K562 (cell line): ENCODE data around the gene THAP9. TPM values are rescaled to one million over a fixed set of nuclear protein-coding genes. Genes with fewer than 3 reads are reported as not detected.

ENCODE experiments used
- ASH1L ChIP-seq: fragments of 450-650 bp; IDR thresholded peaks from 2 replicates; pipeline ENCODE4 v1.6.1; 2018; ENCODE audit warnings: borderline replicate concordance, mild to moderate bottlenecking, low read depth; ENCODE audit not compliant: partially characterized antibody
- BRF1 ChIP-seq: IDR thresholded peaks from 3 replicates; pipeline ENCODE4 v1.6.1; 2011; ENCODE audit warnings: borderline replicate concordance, mild to moderate bottlenecking; ENCODE audit not compliant: insufficient read length; ENCODE audit errors: extremely low read depth
- CC2D1A ChIP-seq: fragments of 450-650 bp; IDR thresholded peaks from 2 replicates; pipeline ENCODE4 v1.6.1; 2017; ENCODE audit warnings: mild to moderate bottlenecking
- DIDO1 ChIP-seq: fragments of 450-650 bp; IDR thresholded peaks from 2 replicates; pipeline ENCODE4 v1.6.1; 2016; ENCODE audit warnings: low read depth, missing biosample characterization, missing genetic modification characterization
- EWSR1 ChIP-seq: fragments of 450-650 bp; IDR thresholded peaks from 2 replicates; pipeline ENCODE4 v1.6.1; 2018; ENCODE audit warnings: borderline replicate concordance, mild to moderate bottlenecking, low read depth, moderate library complexity; ENCODE audit not compliant: partially characterized antibody
- HDAC8 ChIP-seq: fragments of 450-650 bp; IDR thresholded peaks from 2 replicates; pipeline ENCODE4 v1.6.1; 2016; ENCODE audit warnings: mild to moderate bottlenecking, missing genetic modification characterization, moderate library complexity, missing compliant biosample characterization
- HMG20B ChIP-seq: fragments of 250-450 bp; sonication (Bioruptor Pico); IDR thresholded peaks from 2 replicates; pipeline ENCODE4 v1.5.0; 2021; ENCODE audit warnings: mild to moderate bottlenecking
- KLF1 ChIP-seq: fragments of 450-650 bp; IDR thresholded peaks from 2 replicates; pipeline ENCODE4 v1.6.1; 2016; ENCODE audit warnings: missing genetic modification characterization, missing compliant biosample characterization
- MED1 ChIP-seq: sonication (generic); formaldehyde crosslinking; IDR thresholded peaks from 2 replicates; pipeline ENCODE4 v1.8.1; 2023; ENCODE audit warnings: missing genetic modification reagents, borderline replicate concordance
- POLR2AphosphoS5 ChIP-seq: IDR thresholded peaks from 2 replicates; pipeline ENCODE4 v1.6.1; 2011; ENCODE audit warnings: mild to moderate bottlenecking, low read depth, low read length, moderate library complexity; ENCODE audit not compliant: control insufficient read depth, insufficient read depth
- PTBP1 ChIP-seq: fragments of 200-400 bp; formaldehyde crosslinking; IDR thresholded peaks from 2 replicates; pipeline ENCODE4 v1.6.1; 2017; ENCODE audit warnings: low read depth, low read length
- SP2 ChIP-seq: IDR thresholded peaks from 2 replicates; pipeline ENCODE4 v1.6.1; 2011; ENCODE audit warnings: mild to moderate bottlenecking, low read depth, low read length, moderate library complexity; ENCODE audit not compliant: poor library complexity, severe bottlenecking; ENCODE audit errors: extremely low read depth
- TRIM24 ChIP-seq, 2 experiments: fragments of 450-650 bp; IDR thresholded peaks; 2 replicates each; pipeline ENCODE4 v1.6.1; 2016
- ZBTB8A ChIP-seq: fragments of 450-650 bp; IDR thresholded peaks from 2 replicates; pipeline ENCODE4 v1.6.1; 2018; ENCODE audit warnings: mild to moderate bottlenecking, moderate library complexity; ENCODE audit not compliant: partially characterized antibody
- polyA plus RNA-seq, 8 experiments: library from polyadenylated mRNA; depleted of rRNA in 4 of 8; stranded (reverse) in 5 of 8; unstranded in 3 of 8; fragments of >200 nt; fragmentation: Nextera tagmentation in 2 of 8; fragmentation: Illumina TruSeq in 1 of 8; extraction: Ambion mirVana in 2 of 8; extraction: Trizol in 1 of 8; gene quantifications; 2 replicates each; pipeline versions ENCODE4 v1.2.1 to v1.2.3, GENCODE V29; 2011 to 2014; ENCODE audit warnings: inconsistent platforms in 1 of 8, missing spikeins in 1 of 8
- total RNA-seq, 7 experiments: library from RNA; depleted of rRNA in 6 of 7; stranded (reverse); fragments of >200 nt in 6 of 7; fragmentation: Illumina TruSeq in 2 of 7; extraction: Trizol in 2 of 7; gene quantifications; 2 replicates each; pipeline versions ENCODE4 v1.2.1 to v1.2.3, GENCODE V29; 2011 to 2021; ENCODE audit warnings: low replicate concordance in 1 of 7
- TF ChIP-seq, protein P1 (sequence below), 2 experiments: IDR thresholded peaks; 2 replicates each; pipeline ENCODE4 v1.6.1; 2011; ENCODE audit warnings: borderline replicate concordance in 1 of 2, control low read depth in 1 of 2, low read depth in 1 of 2, low read length in 1 of 2, mild to moderate bottlenecking in 1 of 2, mixed read lengths in 1 of 2, moderate library complexity in 1 of 2; ENCODE audit not compliant: insufficient read depth in 1 of 2, insufficient read length in 1 of 2, poor library complexity in 1 of 2, severe bottlenecking in 1 of 2; ENCODE audit errors: extremely low read depth in 1 of 2
- TF ChIP-seq, protein P2 (sequence below), 2 experiments: fragments of 450-650 bp in 1 of 2; IDR thresholded peaks; 2 replicates each; pipeline ENCODE4 v1.6.1; 2011 to 2017; ENCODE audit warnings: low read depth in 2 of 2, antibody characterized with exemption in 1 of 2, borderline replicate concordance in 1 of 2, low read length in 1 of 2, mild to moderate bottlenecking in 1 of 2, mixed read lengths in 1 of 2; ENCODE audit not compliant: control insufficient read depth in 1 of 2

THAP9 gene
- total and polyA plus RNA-seq, 9 of the 15 experiments (the other 6 are each of a cell fraction or from before 2014, with no cell fraction given): 3.4 to 7.0 (median 5.4) TPM

DNA sequence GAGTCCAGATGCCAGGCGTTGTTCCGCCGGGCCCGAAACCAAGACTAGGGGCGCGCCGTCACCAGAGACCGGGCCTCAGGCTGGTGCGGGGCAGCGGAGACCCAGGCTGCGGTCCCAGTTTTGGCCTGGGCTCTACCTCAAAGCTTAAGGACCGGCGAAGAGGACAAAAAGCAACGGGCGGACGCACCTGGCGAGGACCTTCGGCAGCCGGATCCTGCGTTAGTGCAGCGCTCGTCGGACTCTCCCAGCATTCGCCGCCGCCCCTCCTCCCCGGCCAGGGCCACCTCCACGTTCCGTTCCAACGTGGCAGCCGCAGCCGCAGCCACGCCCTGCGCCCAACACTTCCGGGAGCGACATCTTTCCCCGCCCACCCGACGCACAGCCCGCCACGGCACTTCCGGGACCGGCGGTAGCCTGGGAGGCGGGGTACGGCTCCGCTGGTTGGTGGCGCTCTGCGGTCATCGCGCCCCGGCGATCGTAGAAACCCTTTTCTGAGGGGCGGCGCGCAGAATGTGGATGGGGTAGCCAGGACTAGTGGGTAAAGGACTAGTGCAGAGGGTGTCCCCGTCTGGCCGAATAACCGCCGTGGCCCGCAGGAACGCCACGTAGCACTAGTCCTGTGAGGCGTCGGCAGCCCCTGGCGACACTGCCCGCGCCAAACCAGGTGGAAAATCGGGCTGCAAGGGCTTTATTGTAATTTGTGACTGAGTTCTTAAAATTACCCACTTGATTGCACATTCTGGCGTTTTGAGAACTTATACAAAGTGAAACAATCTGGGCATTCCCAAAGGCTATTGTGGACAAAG lies 9.4 kb upstream of the THAP9 start, which contains the start of gene SEC31A (continued):
- TF ChIP-seq, protein P1, sequence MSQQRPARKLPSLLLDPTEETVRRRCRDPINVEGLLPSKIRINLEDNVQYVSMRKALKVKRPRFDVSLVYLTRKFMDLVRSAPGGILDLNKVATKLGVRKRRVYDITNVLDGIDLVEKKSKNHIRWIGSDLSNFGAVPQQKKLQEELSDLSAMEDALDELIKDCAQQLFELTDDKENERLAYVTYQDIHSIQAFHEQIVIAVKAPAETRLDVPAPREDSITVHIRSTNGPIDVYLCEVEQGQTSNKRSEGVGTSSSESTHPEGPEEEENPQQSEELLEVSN (IDR thresholded peaks at IDR 0.05; ENCODE audit: borderline replicate concordance in 1 of 2, extremely low read depth in 1 of 2, insufficient read depth in 1 of 2, insufficient read length in 1 of 2, low read depth in 1 of 2, low read length in 1 of 2, poor library complexity in 1 of 2, severe bottlenecking in 1 of 2): peak in 1 of 2 experiments; percentile 23
- TF ChIP-seq KLF1 (tag): peak; percentile 96
- TF ChIP-seq DIDO1 (tag): no peak
- no peak for TF ChIP-seq ZBTB8A
- peak; percentile 80 for TF ChIP-seq POLR2AphosphoS5
- TF ChIP-seq ASH1L: peak; percentile 33
- TF ChIP-seq CC2D1A: no peak
- no peak for TF ChIP-seq PTBP1
- TF ChIP-seq MED1: no peak
- no peak for TF ChIP-seq HMG20B (CRISPR knock-in tag)
- TF ChIP-seq HDAC8 (tag): 0 out of 2 replicates have a peak, but pooled peaks have one; percentile 28
- TF ChIP-seq, protein P2, sequence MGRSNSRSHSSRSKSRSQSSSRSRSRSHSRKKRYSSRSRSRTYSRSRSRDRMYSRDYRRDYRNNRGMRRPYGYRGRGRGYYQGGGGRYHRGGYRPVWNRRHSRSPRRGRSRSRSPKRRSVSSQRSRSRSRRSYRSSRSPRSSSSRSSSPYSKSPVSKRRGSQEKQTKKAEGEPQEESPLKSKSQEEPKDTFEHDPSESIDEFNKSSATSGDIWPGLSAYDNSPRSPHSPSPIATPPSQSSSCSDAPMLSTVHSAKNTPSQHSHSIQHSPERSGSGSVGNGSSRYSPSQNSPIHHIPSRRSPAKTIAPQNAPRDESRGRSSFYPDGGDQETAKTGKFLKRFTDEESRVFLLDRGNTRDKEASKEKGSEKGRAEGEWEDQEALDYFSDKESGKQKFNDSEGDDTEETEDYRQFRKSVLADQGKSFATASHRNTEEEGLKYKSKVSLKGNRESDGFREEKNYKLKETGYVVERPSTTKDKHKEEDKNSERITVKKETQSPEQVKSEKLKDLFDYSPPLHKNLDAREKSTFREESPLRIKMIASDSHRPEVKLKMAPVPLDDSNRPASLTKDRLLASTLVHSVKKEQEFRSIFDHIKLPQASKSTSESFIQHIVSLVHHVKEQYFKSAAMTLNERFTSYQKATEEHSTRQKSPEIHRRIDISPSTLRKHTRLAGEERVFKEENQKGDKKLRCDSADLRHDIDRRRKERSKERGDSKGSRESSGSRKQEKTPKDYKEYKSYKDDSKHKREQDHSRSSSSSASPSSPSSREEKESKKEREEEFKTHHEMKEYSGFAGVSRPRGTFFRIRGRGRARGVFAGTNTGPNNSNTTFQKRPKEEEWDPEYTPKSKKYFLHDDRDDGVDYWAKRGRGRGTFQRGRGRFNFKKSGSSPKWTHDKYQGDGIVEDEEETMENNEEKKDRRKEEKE (IDR thresholded peaks at IDR 0.05; ENCODE audit: borderline replicate concordance in 1 of 2, control insufficient read depth in 1 of 2, low read depth in 2 of 2, low read length in 1 of 2): peak in 1 of 2 experiments; percentile 69; a peak in 2 of 4 replicates
- no peak for TF ChIP-seq BRF1
- peak; percentile 64 for TF ChIP-seq EWSR1
- peak in 1 of 2 experiments; percentile 53; a peak in 2 of 4 replicates for TF ChIP-seq TRIM24 (IDR thresholded peaks at IDR 0.05)
- TF ChIP-seq SP2: peak; percentile 28
